HCT116 (cell line): Measurements from ENCODE around the gene ARVCF.

ENCODE experiments used
- CEBPB ChIP-seq: IDR thresholded peaks from 2 replicates; pipeline ENCODE4 v1.6.1; 2012; ENCODE audit warnings: low read depth
- CTCF ChIP-seq, 3 experiments: fragments of 200-600 bp in 1 of 3; sonication (generic) in 1 of 3; IDR thresholded peaks in 2 of 3; conservative IDR thresholded peaks in 1 of 3; 2 replicates each; pipeline ENCODE4 v1.5.1; 2012 to 2017; ENCODE audit warnings: low read depth in 2 of 3, low read length in 2 of 3, antibody characterized with exemption in 1 of 3, borderline replicate concordance in 1 of 3, control low read depth in 1 of 3, mild to moderate bottlenecking in 1 of 3, mixed read lengths in 1 of 3, mixed run types in 1 of 3, moderate library complexity in 1 of 3; ENCODE audit not compliant: insufficient read depth in 1 of 3
- EZH2 ChIP-seq: fragments of 200-600 bp; sonication (generic); IDR thresholded peaks from 2 replicates; pipeline ENCODE4 v1.6.1; 2017; ENCODE audit warnings: antibody characterized with exemption, mixed run types
- EZH2phosphoT487 ChIP-seq: fragments of 200-600 bp; IDR thresholded peaks from 2 replicates; pipeline ENCODE4 v1.6.1; 2018; ENCODE audit warnings: antibody characterized with exemption, borderline replicate concordance
- POLR2A ChIP-seq: IDR thresholded peaks from 2 replicates; pipeline ENCODE4 v1.7.0; 2011; ENCODE audit warnings: borderline replicate concordance; ENCODE audit not compliant: insufficient read depth, insufficient read length; ENCODE audit errors: extremely low read depth
- POLR2AphosphoS5 ChIP-seq: IDR thresholded peaks from 2 replicates; pipeline ENCODE4 v1.6.1; 2011; ENCODE audit warnings: mild to moderate bottlenecking, low read depth, low read length, moderate library complexity
- RAD21 ChIP-seq: IDR thresholded peaks from 2 replicates; pipeline ENCODE4 v1.6.1; 2012; ENCODE audit warnings: low read depth, mild to moderate bottlenecking
- SP1 ChIP-seq: IDR thresholded peaks from 2 replicates; pipeline ENCODE4 v1.6.1; 2012; ENCODE audit warnings: low read depth
- YY1 ChIP-seq: IDR thresholded peaks from 2 replicates; pipeline ENCODE4 v1.6.1; 2011; ENCODE audit warnings: low read length, low read depth, moderate library complexity, mild to moderate bottlenecking; ENCODE audit not compliant: insufficient replicate concordance; ENCODE audit errors: extremely low read depth
- ZFX ChIP-seq: fragments of 450-650 bp; IDR thresholded peaks from 2 replicates; pipeline ENCODE4 v1.6.1; 2017
- ZNF274 ChIP-seq: fragments of 200-500 bp; sonication (Bioruptor generic); IDR thresholded peaks from 2 replicates; pipeline ENCODE4 v1.6.1; 2014; ENCODE audit warnings: mild to moderate bottlenecking, low read depth, low read length, inconsistent platforms

- no peak for TF ChIP-seq RAD21
- TF ChIP-seq ZFX, result no peak
- no peak for TF ChIP-seq CTCF (IDR thresholded peaks at IDR 0.05 in 2 of 3, conservative IDR thresholded peaks at IDR 0.05 in 1 of 3; ENCODE audit: borderline replicate concordance in 1 of 3, insufficient read depth in 1 of 3, low read depth in 2 of 3, low read length in 2 of 3)
- TF ChIP-seq YY1, result no peak
- no peak for TF ChIP-seq POLR2A
- no peak for TF ChIP-seq SP1
- TF ChIP-seq ZNF274, result no peak
- no peak for TF ChIP-seq EZH2phosphoT487
- no peak for TF ChIP-seq POLR2AphosphoS5
- TF ChIP-seq CEBPB, result no peak
- no peak for TF ChIP-seq EZH2
Observed at GRCh38 chr22:19991645-19992451, 24.8 kb downstream of the ARVCF start.
